Loucy (cell line): ENCODE measurements around the gene POLR1D.

Experiments
- H2AFZ ChIP-seq: fragments of 200-600 bp; sonication (generic); 2 replicates; pipeline ENCODE4 v1.6.0; 2016; ENCODE audit warnings: antibody characterized with exemption, mild to moderate bottlenecking, low read length, moderate library complexity
- H3F3A ChIP-seq: fragments of 200-600 bp; 2 replicates; pipeline ENCODE4 v1.6.0; 2016; ENCODE audit warnings: antibody characterized with exemption, low read depth, mild to moderate bottlenecking
- H3K27me3 ChIP-seq: fragments of 200-600 bp; sonication (generic); 2 replicates; pipeline ENCODE4 v1.6.1; 2014; ENCODE audit warnings: low read length, mild to moderate bottlenecking; ENCODE audit not compliant: insufficient read depth, poor library complexity, severe bottlenecking
- H3K36me3 ChIP-seq: fragments of 200-600 bp; sonication (generic); 2 replicates; pipeline ENCODE4 v1.6.1; 2016; ENCODE audit warnings: low read length; ENCODE audit not compliant: insufficient read depth
- H3K4me1 ChIP-seq: fragments of 200-600 bp; sonication (generic); 2 replicates; pipeline ENCODE4 v1.5.1; 2014; ENCODE audit warnings: low read length, mild to moderate bottlenecking; ENCODE audit not compliant: insufficient read depth, poor library complexity, severe bottlenecking
- H3K4me2 ChIP-seq: fragments of 200-600 bp; sonication (generic); 2 replicates; pipeline ENCODE4 v1.6.0; 2014; ENCODE audit warnings: antibody characterized with exemption, low read length, low read depth, mild to moderate bottlenecking; ENCODE audit not compliant: poor library complexity, severe bottlenecking
- H3K4me3 ChIP-seq: fragments of 200-600 bp; sonication (generic); 2 replicates; pipeline ENCODE4 v1.5.1; 2014; ENCODE audit warnings: low read length, mild to moderate bottlenecking, mixed read lengths; ENCODE audit not compliant: poor library complexity, severe bottlenecking
- H3K79me2 ChIP-seq: fragments of 200-600 bp; sonication (generic); 2 replicates; pipeline ENCODE4 v1.6.1; 2014; ENCODE audit warnings: low read length; ENCODE audit not compliant: insufficient read depth
- H3K9ac ChIP-seq: fragments of 200-600 bp; sonication (generic); 2 replicates; pipeline ENCODE4 v1.6.0; 2014; ENCODE audit warnings: mild to moderate bottlenecking, low read depth, low read length, moderate library complexity; ENCODE audit not compliant: poor library complexity, severe bottlenecking
- H3K9me2 ChIP-seq: fragments of 200-600 bp; sonication (generic); replicated peaks from 2 replicates; pipeline ENCODE4 v1.6.1; 2016; ENCODE audit warnings: low read depth, low read length, mixed read lengths
- H3K9me3 ChIP-seq: fragments of 200-600 bp; sonication (generic); 2 replicates; pipeline ENCODE4 v1.6.1; 2014; ENCODE audit warnings: mild to moderate bottlenecking, antibody characterized with exemption, low read length, low read depth; ENCODE audit not compliant: insufficient read depth
- H4K20me1 ChIP-seq: fragments of 200-600 bp; sonication (generic); 2 replicates; pipeline ENCODE4 v1.6.0; 2014; ENCODE audit warnings: antibody characterized with exemption, low read length, mild to moderate bottlenecking; ENCODE audit not compliant: insufficient read depth, poor library complexity, severe bottlenecking
- CTCF ChIP-seq: fragments of 200-600 bp; sonication (generic); conservative IDR thresholded peaks from 2 replicates; pipeline ENCODE4 v1.5.1; 2014; ENCODE audit warnings: mild to moderate bottlenecking, antibody characterized with exemption, low read length
- EZH2phosphoT487 ChIP-seq: fragments of 200-600 bp; IDR thresholded peaks from 2 replicates; pipeline ENCODE4 v1.6.1; 2018; ENCODE audit warnings: antibody characterized with exemption, mild to moderate bottlenecking, moderate library complexity, borderline replicate concordance

Gene POLR1D

GRCh38 chr13:27634791-27635190 lies 13.1 kb downstream of the POLR1D start:
- Histone ChIP-seq H3F3A (no peaks in the 10 kb centered on the region; the same call in 1 of the 2 replicates), H3K9ac (no peak overlapping the region), H2AFZ (no peak overlapping the region), H3K4me2 (no peak overlapping the region), H3K9me2 (no peaks in the 10 kb centered on the region), H4K20me1 (peaks cover 30% of the 10 kb centered on the region), H3K4me3 (no peak overlapping the region), H3K4me1 (peaks cover 46% of the 10 kb centered on the region), H3K79me2 (peaks cover 59% of the 10 kb centered on the region), H3K9me3 (no peaks in the 10 kb centered on the region), H3K36me3 (no peaks in the 10 kb centered on the region), H3K27me3 (no peaks in the 10 kb centered on the region)
- TF ChIP-seq EZH2phosphoT487 (no peak), CTCF (no peak)

GRCh38 chr13:27635266-27635665 lies 13.6 kb downstream of the POLR1D start:
- Histone ChIP-seq H2AFZ (no peak overlapping the region), H3K36me3 (no peaks in the 10 kb centered on the region), H3K79me2 (peaks cover 60% of the 10 kb centered on the region), H4K20me1 (peaks cover 30% of the 10 kb centered on the region), H3K4me2 (no peak overlapping the region), H3K4me1 (peaks cover 46% of the 10 kb centered on the region), H3K9me2 (no peaks in the 10 kb centered on the region), H3K9ac (no peak overlapping the region), H3K27me3 (no peaks in the 10 kb centered on the region), H3K4me3 (no peak overlapping the region), H3F3A (no peaks in the 10 kb centered on the region; the same call in 1 of the 2 replicates), H3K9me3 (no peaks in the 10 kb centered on the region)
- TF ChIP-seq CTCF (no peak), EZH2phosphoT487 (no peak)

- Histone ChIP-seq H2AFZ (no peak overlapping the region), H3F3A (no peaks in the 10 kb centered on the region; the same call in 1 of the 2 replicates), H3K4me1 (peaks cover 40% of the 10 kb centered on the region), H3K4me2 (peak overlapping the region; percentile 28), H3K27me3 (no peaks in the 10 kb centered on the region), H3K9me3 (no peaks in the 10 kb centered on the region), H3K9me2 (no peaks in the 10 kb centered on the region), H3K79me2 (peaks cover 57% of the 10 kb centered on the region), H4K20me1 (peaks cover 26% of the 10 kb centered on the region), H3K9ac (no peak overlapping the region), H3K4me3 (peak overlapping the region; percentile 1), H3K36me3 (no peaks in the 10 kb centered on the region)
- TF ChIP-seq CTCF (no peak), EZH2phosphoT487 (no peak)
Measured at GRCh38 chr13:27636589-27637288, 15.0 kb downstream of the POLR1D start.
